ENCODE results near the gene REEP2.
"Not testable (repeated sequence)": the region's sequence is repeated elsewhere in the genome, so short reads cannot be mapped to it uniquely, and the experiment has no call there.

Gene REEP2

GRCh38 chr5:138410996-138411640 is 27.7 kb upstream of the REEP2 start:
- DNase-seq (ENCODE audit: low read depth): peak; percentile 41
- not testable (repeated sequence) for H3K4me3 ChIP-seq (ENCODE audit: low read depth, low read length)
- peak; percentile 42 for TF ChIP-seq CTCF (IDR thresholded peaks at IDR 0.05; ENCODE audit: low read depth, low read length)

- H3K4me3 ChIP-seq (ENCODE audit: low read depth, low read length): no peak overlapping the region
- TF ChIP-seq MAX (IDR thresholded peaks at IDR 0.05; ENCODE audit: low read depth, low read length) (no peak), CTCF (IDR thresholded peaks at IDR 0.05; ENCODE audit: low read depth, low read length) (no peak), MYC (IDR thresholded peaks at IDR 0.05; ENCODE audit: low read depth, low read length) (no peak), POLR2A (IDR thresholded peaks at IDR 0.05; ENCODE audit: extremely low read depth, insufficient read length) (no peak)
- DNase-seq (ENCODE audit: low read depth): no peak
These were observed 20.4 kb upstream of the REEP2 start for GRCh38 chr5:138418444-138418843.

- no peak for TF ChIP-seq MYC (IDR thresholded peaks at IDR 0.05; ENCODE audit: low read depth, low read length)
- no peak for TF ChIP-seq MAX (IDR thresholded peaks at IDR 0.05; ENCODE audit: low read depth, low read length)
- DNase-seq (ENCODE audit: low read depth): no peak
- H3K4me3 ChIP-seq (ENCODE audit: low read depth, low read length): no peak overlapping the region
These were observed 13.8 kb upstream of the REEP2 start for GRCh38 chr5:138425079-138425478.

- H3K4me3 ChIP-seq (ENCODE audit: low read depth, low read length): no peak overlapping the region
- no peak for TF ChIP-seq CTCF (IDR thresholded peaks at IDR 0.05; ENCODE audit: low read depth, low read length)
- no peak for DNase-seq (ENCODE audit: low read depth)
These were observed 2.9 kb upstream of the REEP2 start for GRCh38 chr5:138435943-138436342.

GRCh38 chr5:138438003-138438723 is 694 bp upstream of the REEP2 start:
- DNase-seq (ENCODE audit: low read depth): no peak
- H3K4me3 ChIP-seq (ENCODE audit: low read depth, low read length): peak overlapping the region; percentile 41
- TF ChIP-seq MAX (IDR thresholded peaks at IDR 0.05; ENCODE audit: low read depth, low read length): no peak
- no peak for TF ChIP-seq CTCF (IDR thresholded peaks at IDR 0.05; ENCODE audit: low read depth, low read length)
- no peak for TF ChIP-seq MYC (IDR thresholded peaks at IDR 0.05; ENCODE audit: low read depth, low read length)
- no peak for TF ChIP-seq POLR2A (IDR thresholded peaks at IDR 0.05; ENCODE audit: extremely low read depth, insufficient read length)

GRCh38 chr5:138439477-138440158 is 761 bp downstream of the REEP2 start:
- H3K4me3 ChIP-seq (ENCODE audit: low read depth, low read length): no peak overlapping the region
- TF ChIP-seq CTCF (IDR thresholded peaks at IDR 0.05; ENCODE audit: low read depth, low read length) (no peak), MYC (IDR thresholded peaks at IDR 0.05; ENCODE audit: low read depth, low read length) (no peak), MAX (IDR thresholded peaks at IDR 0.05; ENCODE audit: low read depth, low read length) (no peak), POLR2A (IDR thresholded peaks at IDR 0.05; ENCODE audit: extremely low read depth, insufficient read length) (no peak)
- no peak for DNase-seq (ENCODE audit: low read depth)

Measured in NB4 (cell line).